GM19438 (cell line): ENCODE results near the gene TRMT11.
"Not testable (repeated sequence)": the region's sequence is repeated elsewhere in the genome, so short reads cannot be mapped to it uniquely, and the experiment has no call there.

Source experiments
- ATAC-seq: cut with Tn5 transposase; IDR thresholded peaks from one replicate; pipeline ENCODE4 v1.9.1; 2021; ENCODE audit warnings: low read depth; ENCODE audit not compliant: unreplicated experiment

TRMT11 gene

DNA sequence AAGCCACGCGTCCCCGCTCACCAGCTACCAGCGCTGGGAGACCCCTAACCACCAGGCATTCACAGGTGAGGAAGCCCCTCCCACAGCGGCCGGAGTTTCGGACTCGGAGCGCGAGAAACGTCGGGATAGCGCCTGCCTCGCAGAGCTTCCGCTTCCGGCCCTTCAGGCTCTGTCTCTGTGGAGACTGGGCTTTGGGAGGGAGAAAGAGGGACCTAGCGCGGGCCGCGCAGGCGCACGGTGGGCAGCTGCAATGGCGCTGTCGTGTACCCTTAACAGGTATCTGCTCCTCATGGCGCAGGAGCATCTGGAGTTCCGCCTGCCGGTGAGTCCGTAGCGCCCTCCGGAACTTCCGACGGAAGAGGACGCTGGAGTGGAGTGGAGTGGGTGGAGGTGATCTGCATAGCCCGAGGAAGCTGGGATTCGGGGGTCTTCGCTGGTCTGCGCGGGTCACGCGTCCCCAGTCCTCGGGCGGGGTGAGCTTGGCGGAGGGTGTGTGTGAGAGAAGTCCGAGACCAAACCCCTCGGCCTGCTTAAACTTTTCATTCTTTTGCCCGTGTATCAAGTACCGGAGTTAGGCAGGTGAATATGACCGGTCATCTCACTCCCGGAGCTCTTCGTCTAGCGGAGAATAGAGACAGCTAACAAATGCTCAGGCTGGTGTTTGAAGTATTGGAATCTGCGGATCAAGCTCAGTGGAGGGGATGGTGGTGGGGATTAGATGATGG lies at the start of gene TRMT11:
TSS of gene TRMT11 (plus strand) at position 240 of the 725 bp plus-strand sequence. CDS start at position 251, 11 bp downstream.
- ATAC-seq = peak; percentile 96

DNA sequence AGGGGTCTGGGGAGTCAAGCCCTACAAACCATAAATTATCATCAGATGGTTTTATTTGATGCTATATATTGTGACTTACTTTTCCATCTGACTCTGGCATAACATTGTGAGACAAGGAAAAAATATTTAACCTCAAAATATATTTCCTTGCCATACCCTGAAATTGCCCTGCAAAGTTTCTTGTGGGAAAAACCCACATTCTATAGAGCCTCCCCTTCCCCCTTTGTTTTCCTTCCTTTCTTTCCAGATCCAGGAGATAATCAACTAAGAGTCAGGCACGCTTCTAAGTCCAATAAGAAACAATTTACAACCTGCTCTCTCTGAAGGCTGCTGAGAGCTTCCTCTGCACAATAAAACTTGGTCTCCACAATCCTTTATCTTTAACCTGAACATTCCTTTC lies 47.3 kb upstream of the TRMT11 start:
- ATAC-seq = no peak

DNA sequence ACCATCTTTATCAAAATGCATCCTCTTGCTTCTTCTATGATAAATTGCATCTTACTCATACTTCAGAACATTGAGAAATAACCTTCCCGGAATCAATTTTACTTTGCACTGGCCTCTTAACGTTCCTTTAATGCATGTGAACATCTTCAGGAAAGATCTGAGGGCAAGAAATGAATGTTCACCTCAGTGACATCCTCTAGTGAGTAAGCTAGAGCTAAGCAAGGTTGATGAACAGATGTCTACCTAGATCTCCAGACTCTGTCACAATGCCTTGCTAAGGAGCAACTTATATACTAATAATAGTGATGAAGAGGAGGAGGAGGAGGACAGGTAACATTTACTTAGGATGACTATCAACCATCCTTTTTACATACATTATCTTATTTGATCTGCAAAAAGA lies 46.5 kb upstream of the TRMT11 start:
- no peak for ATAC-seq

DNA sequence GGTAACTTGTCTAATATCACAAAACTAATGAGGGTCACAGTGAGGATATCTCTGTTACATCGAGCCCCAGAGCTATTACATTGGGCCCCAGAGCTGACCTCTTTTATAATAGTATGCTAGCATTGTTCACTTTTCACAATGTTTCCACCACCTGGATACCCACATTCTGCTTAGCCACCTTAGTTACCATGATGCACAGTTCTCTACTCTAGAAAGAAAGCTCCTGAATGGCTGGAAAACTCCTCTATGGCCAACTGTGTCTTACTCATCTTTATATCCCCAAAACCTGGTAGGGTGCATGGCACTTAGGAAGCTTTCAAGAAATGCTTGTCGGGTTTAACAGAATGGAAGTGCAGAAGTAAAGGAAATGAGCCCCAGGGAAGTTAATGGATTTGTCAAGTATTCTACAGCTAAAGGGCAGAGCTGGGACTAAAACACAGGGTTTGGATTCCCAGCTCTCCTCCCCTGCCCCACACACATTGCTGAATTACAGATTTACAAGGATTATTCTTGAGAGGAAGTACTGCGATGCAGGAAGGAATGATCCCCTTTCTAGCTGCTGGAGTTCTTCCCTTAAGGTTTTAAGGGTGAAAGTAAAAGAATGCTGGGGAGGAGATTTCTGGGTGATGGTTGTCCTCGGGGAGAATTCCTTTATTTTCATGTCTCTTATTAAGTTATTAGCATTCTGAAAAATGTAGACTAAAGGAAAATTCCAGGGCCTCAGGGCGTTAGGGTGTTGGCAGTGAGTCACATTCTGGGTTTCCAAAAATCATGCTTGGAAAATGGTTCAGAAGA lies 45.9 kb upstream of the TRMT11 start:
- no peak for ATAC-seq

DNA sequence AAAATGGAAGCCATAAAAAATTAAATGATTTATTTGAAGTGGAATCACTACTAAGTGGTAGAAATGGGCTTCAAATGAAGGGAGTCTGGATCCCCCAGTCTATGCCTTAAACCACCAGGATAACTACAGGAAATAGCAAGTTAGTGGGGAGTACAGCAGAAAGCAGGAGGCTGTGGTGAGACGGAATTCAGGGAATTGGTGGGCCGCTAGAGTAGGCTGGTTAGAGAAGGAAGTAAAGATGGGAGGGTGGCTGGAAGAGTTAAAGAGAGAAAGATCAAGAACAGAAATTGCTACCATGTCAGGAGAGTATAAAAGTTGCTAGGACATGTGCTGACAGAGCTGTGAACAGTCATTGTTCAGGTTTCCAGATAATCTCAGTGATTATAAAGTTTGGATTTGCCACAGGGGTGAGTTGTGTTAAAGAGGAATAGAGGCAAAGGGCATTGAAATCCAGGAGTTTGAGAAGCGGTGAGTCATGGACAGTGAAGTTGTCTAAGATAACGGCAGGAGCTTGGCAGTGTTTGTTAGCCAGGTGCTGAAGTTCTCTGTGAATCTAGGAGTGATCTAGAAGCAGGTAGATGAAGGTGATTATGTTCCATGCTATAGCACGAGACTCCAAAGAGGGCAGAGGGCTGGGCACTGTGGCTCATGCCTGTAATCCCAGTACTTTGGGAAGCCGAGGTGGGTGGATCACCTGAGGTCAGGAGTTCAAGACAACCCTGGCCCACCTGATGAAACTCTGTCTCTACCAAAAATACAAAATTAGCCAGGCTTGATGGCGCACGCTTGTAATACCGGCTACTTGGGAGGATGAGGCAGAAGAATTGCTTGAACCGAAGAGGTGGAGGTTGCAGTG lies 43.4 kb upstream of the TRMT11 start:
- ATAC-seq = no peak

DNA sequence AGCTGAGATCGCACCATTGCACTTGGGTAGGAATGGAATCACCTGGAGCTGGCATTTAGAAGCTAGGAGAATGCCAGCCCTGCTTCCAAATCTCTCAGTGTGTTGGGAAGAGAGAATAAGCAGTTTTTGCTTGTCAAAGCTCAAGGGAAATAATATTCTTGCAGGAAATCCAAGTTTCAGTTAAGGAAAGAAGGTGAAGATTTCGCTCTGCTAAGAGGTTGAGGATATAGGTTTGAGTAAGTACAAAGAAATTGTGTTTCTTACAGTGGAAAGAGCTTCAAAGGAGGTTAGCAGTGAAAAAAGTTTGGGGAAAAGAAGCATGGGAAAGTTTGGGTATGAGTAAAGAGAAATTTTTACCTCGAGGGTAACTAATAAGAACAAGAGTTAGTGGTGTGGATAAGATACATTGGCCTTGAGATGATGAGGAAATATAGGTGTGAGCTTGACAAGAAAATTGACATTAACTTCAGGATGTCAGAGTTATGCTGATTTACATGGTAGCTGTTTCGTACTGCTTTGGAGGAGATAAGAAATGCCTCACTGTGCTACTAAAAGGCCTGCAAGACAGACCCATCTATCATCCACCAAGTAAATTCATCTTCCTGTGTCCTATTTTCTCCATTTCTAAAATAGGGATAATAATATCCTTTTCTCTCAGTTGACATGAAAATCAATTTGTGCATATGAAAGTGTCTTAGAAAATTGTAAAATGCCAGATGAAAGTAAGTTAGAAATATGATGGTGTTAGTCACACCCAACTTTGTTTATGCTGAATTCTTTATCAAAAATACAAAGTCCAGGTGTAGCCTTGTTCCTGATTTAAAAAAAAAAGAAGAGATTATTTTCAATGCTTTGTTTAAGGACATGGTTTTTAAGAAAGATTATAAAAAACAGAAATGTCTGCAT lies 42.6 kb upstream of the TRMT11 start:
- ATAC-seq = no peak

DNA sequence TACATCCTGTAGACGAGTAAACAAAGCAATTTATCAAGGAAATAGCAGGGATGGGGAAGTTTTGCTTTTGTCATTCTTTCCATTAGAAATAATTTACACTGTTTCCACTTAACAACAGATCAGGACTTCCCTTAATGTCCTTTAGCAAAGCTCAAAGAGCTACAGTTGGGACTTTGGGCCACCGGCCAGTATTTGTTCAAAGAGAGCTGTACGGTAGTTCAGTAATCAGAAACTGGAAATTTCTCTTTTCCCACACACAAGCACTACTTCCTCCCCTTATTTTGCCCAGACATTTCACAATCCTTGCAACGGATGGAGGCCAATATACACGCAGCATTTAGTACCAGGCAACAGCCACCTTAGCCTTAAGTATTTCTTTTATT lies 41.9 kb upstream of the TRMT11 start:
- ATAC-seq = no peak

DNA sequence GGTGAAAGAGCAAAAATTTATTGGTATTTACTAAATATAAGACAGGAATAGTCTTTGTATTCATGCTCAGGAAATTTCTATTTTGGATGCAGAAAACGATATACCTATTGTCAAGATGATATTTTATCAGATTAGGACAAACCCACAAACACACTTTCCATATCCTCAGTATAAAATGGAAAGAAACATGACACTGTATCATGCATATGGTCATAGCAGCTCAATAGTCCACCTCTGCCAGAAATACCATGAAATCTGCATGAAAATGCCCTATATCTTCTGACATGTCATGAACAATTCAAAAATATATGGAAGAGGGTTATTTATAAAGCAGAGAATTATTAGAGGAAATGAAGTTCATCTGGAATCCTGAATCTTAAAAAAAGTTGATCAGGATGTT lies 41.4 kb upstream of the TRMT11 start:
- ATAC-seq = no peak

DNA sequence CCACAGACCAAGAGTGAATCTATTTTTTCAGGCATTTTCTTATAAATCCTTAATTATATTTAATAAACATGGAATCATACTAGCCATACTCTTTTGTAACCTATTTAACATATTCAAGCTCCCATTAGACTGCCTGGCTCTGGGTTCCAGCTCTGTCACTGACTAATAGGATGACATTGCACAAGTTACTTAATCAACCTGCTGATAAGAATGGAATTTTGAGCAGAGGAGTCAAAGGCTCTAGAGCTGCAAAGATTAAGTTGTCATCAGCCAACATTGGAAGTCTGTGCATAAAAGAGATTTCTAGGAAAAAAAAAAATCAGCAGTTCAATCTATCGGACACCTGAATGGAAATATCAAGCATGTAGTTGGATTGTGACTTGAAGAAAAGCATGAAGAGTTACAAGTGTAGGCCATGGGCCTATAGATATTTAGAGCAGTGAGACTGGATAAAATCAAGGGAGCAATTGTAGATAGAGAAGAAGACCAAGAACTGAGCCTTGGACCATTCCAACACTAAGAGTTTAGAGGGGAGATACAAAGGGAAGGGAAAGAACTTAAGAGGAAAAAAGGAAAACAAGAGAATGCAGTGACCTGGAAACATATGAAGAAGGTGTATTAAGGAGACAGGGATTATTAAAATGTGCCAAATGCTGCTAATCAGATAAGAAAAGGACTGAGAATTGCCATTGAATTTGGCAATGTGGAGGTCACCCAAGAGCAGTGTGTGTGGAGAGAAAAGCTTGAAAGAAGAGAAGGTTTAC lies 40.8 kb upstream of the TRMT11 start:
- no peak for ATAC-seq

DNA sequence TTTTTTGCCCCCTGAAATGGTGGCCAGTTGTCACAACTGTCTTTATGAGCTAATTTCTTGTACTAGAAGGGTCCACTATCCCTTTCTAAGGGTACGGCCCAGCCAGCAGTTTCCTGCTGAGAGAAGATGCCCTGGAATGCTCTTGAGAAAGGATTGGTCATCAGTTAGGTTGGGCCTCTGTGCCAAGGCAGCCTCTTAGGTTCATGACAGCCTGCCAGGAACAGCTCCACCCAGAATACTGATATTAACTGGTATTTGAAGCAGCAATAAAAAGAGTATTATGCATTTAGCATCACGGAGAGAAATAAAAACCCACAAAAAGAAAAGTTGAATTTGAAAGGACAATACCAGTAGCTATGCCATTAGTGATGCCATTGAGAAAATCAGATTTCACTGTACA lies 38.7 kb upstream of the TRMT11 start:
- no peak for ATAC-seq

DNA sequence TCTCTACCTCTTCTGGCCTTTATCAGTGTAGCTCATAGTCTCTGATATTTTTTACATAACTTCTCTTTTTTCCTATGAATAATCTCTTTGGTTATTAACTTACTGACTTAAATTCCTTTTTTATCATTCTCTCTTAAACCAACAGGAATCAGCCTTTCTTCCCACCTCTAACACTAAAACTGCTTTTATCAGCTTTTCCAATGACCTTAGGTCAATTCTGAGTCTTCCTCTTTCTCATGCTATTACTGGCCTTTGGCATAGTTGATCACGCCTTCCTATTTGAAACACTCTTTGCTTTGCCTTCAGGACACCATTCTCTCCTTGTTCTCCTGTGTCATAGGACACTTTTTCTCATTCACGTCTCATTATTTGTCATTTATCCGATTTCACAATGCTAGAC lies 37.9 kb upstream of the TRMT11 start:
- ATAC-seq = no peak

DNA sequence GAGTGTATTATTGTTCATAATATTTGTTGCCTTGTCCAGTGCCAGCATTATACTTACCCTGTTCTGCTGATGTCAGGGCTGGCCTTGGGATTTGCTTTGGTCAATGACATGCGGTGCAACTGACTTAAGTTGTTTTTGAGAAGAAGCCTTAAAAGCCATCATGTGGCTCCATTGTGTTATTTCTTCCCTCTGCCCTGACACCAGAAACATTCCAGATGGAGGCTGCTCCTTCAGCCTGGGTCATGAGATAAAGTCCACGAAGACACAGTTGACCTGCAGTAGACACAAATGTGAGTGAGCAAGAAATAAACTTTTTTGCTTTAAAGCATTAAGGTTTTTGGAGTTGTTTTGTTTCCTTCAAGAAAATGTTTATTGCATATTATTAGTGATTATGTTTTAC lies 37.3 kb upstream of the TRMT11 start:
- no peak for ATAC-seq

DNA sequence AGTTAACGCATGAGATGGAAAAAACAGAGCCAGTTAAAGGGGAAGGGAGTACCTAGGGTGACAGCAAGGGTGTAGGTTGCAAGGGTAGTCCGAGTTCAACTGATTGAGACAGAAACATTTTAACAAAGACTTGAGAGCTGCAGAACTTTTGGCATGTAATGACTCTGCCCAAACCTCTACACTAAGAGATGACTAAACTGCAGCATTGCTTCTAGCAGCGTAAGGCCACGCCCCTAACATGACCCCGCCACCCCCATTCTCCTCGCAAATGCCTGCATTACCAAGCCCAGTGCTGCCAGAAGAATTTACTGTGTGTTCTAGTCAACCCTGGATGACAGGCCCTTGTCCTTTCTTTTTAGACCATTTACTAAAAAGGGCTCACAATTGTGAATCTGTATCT lies 36.0 kb upstream of the TRMT11 start:
- ATAC-seq = no peak

DNA sequence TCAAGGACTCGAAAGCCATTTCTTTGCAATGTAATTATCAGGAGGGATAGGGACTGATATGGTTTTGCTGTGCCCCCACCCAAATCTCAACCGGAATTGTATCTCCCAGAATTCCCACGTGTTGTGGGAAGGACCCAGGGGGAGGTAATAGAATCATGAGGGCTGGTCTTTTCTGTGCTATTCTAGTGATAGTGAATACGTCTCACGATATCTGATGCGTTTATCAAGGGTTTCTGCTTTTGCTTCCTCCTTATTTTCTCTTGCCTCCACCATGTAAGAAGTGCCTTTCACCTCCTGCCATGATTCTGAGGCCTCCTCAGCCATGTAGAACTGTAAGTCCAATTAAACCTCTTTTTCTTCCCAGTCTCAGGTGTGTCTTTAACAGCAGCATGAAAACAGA lies 35.6 kb upstream of the TRMT11 start:
- ATAC-seq = not testable (repeated sequence)

DNA sequence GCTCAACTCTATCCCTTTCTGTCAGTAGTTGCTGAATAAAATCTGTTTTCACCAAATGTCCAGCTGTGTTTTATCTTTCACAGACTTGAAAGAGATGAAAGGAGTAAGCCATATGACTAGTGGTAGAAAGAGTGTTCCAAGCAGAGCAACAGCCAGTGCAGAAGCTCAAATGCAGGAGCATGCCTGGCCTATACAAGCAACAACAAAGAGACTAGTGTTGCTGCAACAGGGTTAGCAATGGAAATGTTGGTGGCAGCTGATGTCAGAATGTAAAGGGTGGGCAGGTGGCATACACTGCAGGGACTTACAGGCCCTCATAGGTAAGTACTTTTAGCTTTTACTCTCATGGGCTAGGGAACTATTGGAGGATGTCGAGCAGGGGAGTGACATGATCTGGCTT lies 35.0 kb upstream of the TRMT11 start:
- ATAC-seq = no peak

DNA sequence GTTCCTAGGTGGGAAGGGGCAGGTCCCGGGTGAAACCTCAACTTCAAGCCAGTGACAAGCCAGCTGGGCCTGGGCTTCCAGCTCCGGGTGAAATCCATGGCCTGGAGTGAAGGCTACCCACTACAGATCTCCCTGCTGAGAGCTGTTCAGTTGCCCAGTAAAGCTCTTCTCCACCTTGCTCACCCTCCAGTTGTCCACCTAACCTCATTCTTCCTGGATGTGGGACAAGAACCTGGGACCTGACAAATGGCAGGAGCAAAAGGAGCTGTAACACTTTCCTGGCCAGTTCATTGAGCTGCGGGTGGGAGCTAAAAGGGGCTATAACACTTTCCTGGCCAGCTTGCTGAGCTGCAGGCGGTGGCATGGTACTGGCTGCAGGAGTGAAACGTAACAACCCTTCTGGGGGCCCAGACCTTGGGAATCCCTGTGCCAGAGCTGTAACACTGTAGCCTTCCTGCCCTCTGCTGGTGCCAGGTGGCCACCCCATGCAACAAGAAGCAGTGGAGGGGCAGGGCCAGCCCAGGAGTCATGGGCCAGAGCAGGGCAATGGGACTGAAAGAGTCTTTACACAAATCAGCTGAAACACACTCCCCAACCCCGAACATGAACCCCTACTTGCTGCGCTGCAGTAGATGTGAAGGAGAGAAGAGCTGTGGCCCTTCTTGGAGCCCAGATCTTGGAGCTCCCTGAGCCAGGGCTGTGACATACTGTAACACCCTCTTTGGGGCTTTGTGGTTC lies 33.4 kb upstream of the TRMT11 start:
- no peak for ATAC-seq

DNA sequence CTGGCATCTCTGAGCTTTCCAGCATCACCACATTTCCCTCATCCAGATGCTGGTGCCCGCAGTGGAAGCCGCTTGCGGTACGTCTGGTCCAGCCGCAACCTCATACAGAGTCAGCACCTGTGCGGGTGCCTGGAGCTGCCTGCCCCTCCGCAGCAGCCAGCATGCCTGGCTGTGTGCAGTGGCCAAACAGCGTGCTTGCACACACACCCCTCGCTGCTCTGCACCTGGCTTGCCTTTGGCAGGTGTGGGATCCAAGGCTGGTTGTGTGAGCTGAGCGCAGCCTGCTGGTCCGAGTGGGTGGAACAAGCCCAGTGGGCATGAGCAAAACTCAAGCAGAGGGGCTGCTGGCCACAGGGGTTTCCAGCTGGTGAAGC lies 32.9 kb upstream of the TRMT11 start:
- no peak for ATAC-seq

DNA sequence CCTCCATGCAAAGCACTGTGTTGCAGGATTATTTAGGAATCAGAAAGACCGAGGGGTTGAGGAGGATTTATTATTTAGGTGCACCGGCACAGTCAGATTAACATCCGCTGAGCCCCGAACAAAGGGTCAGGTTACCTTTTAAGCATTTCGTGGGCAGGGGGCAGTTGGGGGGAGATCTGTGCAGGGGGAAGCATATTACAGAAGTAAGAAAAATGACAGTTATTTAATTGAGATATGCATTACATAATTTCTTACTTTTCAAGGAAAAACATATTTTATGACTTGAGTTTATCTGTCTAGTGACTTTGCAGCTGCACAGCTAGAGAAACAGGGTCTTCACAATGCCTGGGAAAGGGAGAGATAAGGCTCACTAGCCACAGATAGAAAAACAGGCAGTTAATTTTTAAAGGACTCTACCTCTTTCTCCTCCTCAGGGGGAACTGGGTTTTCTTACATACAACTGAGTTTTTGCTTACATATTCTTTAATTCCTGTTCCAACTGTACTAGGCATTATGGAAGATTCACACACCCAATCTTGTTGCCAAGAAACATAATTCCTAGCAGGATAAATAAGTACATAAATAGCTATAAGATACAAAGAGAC lies 31.5 kb upstream of the TRMT11 start:
- no peak for ATAC-seq
